ENCODE results near the gene SETD3.

SETD3 gene

GRCh38 chr14:99454246-99454645 is 26.4 kb downstream of the SETD3 start:
- no peak for DNase-seq

- no peak for DNase-seq
Measured at GRCh38 chr14:99452968-99453367, 27.7 kb downstream of the SETD3 start.

- no peak for DNase-seq
Measured at GRCh38 chr14:99451234-99451633, 29.4 kb downstream of the SETD3 start.

GRCh38 chr14:99450266-99450665 is 30.4 kb downstream of the SETD3 start:
- DNase-seq, result no peak

GRCh38 chr14:99447739-99448138 is 32.9 kb downstream of the SETD3 start:
- no peak for DNase-seq

GRCh38 chr14:99445931-99446330 is 34.7 kb downstream of the SETD3 start:
- DNase-seq, result no peak

- DNase-seq, result no peak
Measured at GRCh38 chr14:99441918-99442317, 38.7 kb downstream of the SETD3 start.

- no peak for DNase-seq
Measured at GRCh38 chr14:99441157-99441870, 39.3 kb downstream of the SETD3 start.

- DNase-seq, result no peak
Measured at GRCh38 chr14:99440278-99440677, 40.4 kb downstream of the SETD3 start.

GRCh38 chr14:99437706-99438105 is 43.0 kb downstream of the SETD3 start:
- DNase-seq, result no peak

GRCh38 chr14:99436247-99437180 is 44.1 kb downstream of the SETD3 start:
- DNase-seq, result no peak

GRCh38 chr14:99435327-99435726 is 45.3 kb downstream of the SETD3 start:
- DNase-seq, result no peak

- DNase-seq, result no peak
Measured at GRCh38 chr14:99432485-99432884, 48.2 kb downstream of the SETD3 start.

- no peak for DNase-seq
Measured at GRCh38 chr14:99431986-99432385, 48.7 kb downstream of the SETD3 start.

- no peak for DNase-seq
Measured at GRCh38 chr14:99430491-99430890, 50.2 kb downstream of the SETD3 start.

GRCh38 chr14:99427632-99428300 is 52.9 kb downstream of the SETD3 start:
- DNase-seq, result peak in 1 of 2 experiments; percentile 19

GRCh38 chr14:99426813-99427346 is 53.8 kb downstream of the SETD3 start:
- no peak for DNase-seq

- DNase-seq, result no peak
Measured at GRCh38 chr14:99426265-99426664, 54.4 kb downstream of the SETD3 start.

- peak in 1 of 2 experiments; percentile 5 for DNase-seq
Measured at GRCh38 chr14:99425272-99425681, 55.4 kb downstream of the SETD3 start.

GRCh38 chr14:99424306-99424877 is 56.3 kb downstream of the SETD3 start:
- DNase-seq, result no peak

GRCh38 chr14:99423434-99423833 is 57.2 kb downstream of the SETD3 start:
- DNase-seq, result no peak

GRCh38 chr14:99422228-99423010 is 58.2 kb downstream of the SETD3 start:
- no peak for DNase-seq
